ENCODE data around the gene SLC6A9. TPM values are rescaled to one million over a fixed set of nuclear protein-coding genes. Genes with fewer than 3 reads are reported as not detected.

The SLC6A9 gene
- polyA plus RNA-seq, 4 donors, result 0.81 to 15.7 (median 2.0) TPM

GRCh38 chr1:44012941-44013609, 18.2 kb downstream of the SLC6A9 start:
- Histone ChIP-seq H3K4me3 (ENCODE audit: low read depth in 1 of 3, low read length in 3 of 3) (no peak overlapping the region), H3K4me1 (ENCODE audit: control insufficient read depth in 3 of 3, insufficient read depth in 2 of 3, low read depth in 1 of 3, low read length in 2 of 3) (peaks cover 0 to 25% (median 0%) of the 10 kb centered on the region in 3 donors)
- FAIRE-seq, result no peak

GRCh38 chr1:44012404-44012803, 18.9 kb downstream of the SLC6A9 start:
- DNase-seq (peak in 1 of 2 donors; percentile 30), FAIRE-seq (no peak)
- H3K27me3 ChIP-seq (ENCODE audit: control insufficient read depth in 3 of 3, insufficient read depth in 3 of 3, low read length in 3 of 3), result no peaks in the 10 kb centered on the region

More at GRCh38 chr1:44012941-44013609, 18.2 kb downstream of the SLC6A9 start:
- H3K36me3 ChIP-seq (ENCODE audit: control insufficient read depth in 3 of 3, insufficient read depth in 2 of 3, low read depth in 1 of 3, low read length in 3 of 3), result peaks cover 0 to 4% (median 0%) of the 10 kb centered on the region in 3 donors
- DNase-seq, result no peak
- H3K27ac ChIP-seq (ENCODE audit: low read depth in 1 of 3, low read length in 2 of 3), result no peak overlapping the region
- no peaks in the 10 kb centered on the region for H3K27me3 ChIP-seq (ENCODE audit: control insufficient read depth in 3 of 3, insufficient read depth in 3 of 3, low read length in 3 of 3)
- no peaks in the 10 kb centered on the region for H3K9me3 ChIP-seq (ENCODE audit: control insufficient read depth in 2 of 2, insufficient read depth in 1 of 2, low read depth in 1 of 2, low read length in 1 of 2)
- WGBS, 3 donors, result 69 to 81% (median 77%) methylated on average over 11 to 13 of the region's 13 CpGs

GRCh38 chr1:44010935-44011471, 20.3 kb downstream of the SLC6A9 start:
- peaks cover 0 to 25% (median 0%) of the 10 kb centered on the region in 3 donors for H3K4me1 ChIP-seq (ENCODE audit: control insufficient read depth in 3 of 3, insufficient read depth in 2 of 3, low read depth in 1 of 3, low read length in 2 of 3)
- WGBS, 3 donors, result 85 to 92% (median 89%) methylated on average over 9 to 11 of the region's 11 CpGs
- H3K9me3 ChIP-seq (ENCODE audit: control insufficient read depth in 2 of 2, insufficient read depth in 1 of 2, low read depth in 1 of 2, low read length in 1 of 2), result no peaks in the 10 kb centered on the region
- no peaks in the 10 kb centered on the region for H3K27me3 ChIP-seq (ENCODE audit: control insufficient read depth in 3 of 3, insufficient read depth in 3 of 3, low read length in 3 of 3)
- no peak for DNase-seq
- no peak for FAIRE-seq
- H3K27ac ChIP-seq (ENCODE audit: low read depth in 1 of 3, low read length in 2 of 3), result no peak overlapping the region
- H3K4me3 ChIP-seq (ENCODE audit: low read depth in 1 of 3, low read length in 3 of 3), result no peak overlapping the region
- H3K36me3 ChIP-seq (ENCODE audit: control insufficient read depth in 3 of 3, insufficient read depth in 2 of 3, low read depth in 1 of 3, low read length in 3 of 3), result peaks cover 0 to 11% (median 0%) of the 10 kb centered on the region in 3 donors

More at GRCh38 chr1:44012404-44012803, 18.9 kb downstream of the SLC6A9 start:
- no peak overlapping the region for H3K4me3 ChIP-seq (ENCODE audit: low read depth in 1 of 3, low read length in 3 of 3)
- peaks cover 0 to 6% (median 0%) of the 10 kb centered on the region in 3 donors for H3K36me3 ChIP-seq (ENCODE audit: control insufficient read depth in 3 of 3, insufficient read depth in 2 of 3, low read depth in 1 of 3, low read length in 3 of 3)
- no peak overlapping the region for H3K27ac ChIP-seq (ENCODE audit: low read depth in 1 of 3, low read length in 2 of 3)
- 39 to 53% (median 50%) methylated on average over 2 of the region's 2 CpGs for WGBS, 3 donors
- no peaks in the 10 kb centered on the region for H3K9me3 ChIP-seq (ENCODE audit: control insufficient read depth in 2 of 2, insufficient read depth in 1 of 2, low read depth in 1 of 2, low read length in 1 of 2)
- peaks cover 0 to 25% (median 0%) of the 10 kb centered on the region in 3 donors for H3K4me1 ChIP-seq (ENCODE audit: control insufficient read depth in 3 of 3, insufficient read depth in 2 of 3, low read depth in 1 of 3, low read length in 2 of 3)

GRCh38 chr1:44008259-44008658, 23.0 kb downstream of the SLC6A9 start:
- 93 to 96% (median 94%) methylated on average over 12 of the region's 12 CpGs for WGBS, 3 donors
- Histone ChIP-seq H3K27me3 (ENCODE audit: control insufficient read depth in 3 of 3, insufficient read depth in 3 of 3, low read length in 3 of 3) (no peaks in the 10 kb centered on the region), H3K36me3 (ENCODE audit: control insufficient read depth in 3 of 3, insufficient read depth in 2 of 3, low read depth in 1 of 3, low read length in 3 of 3) (peaks cover 0 to 10% (median 0%) of the 10 kb centered on the region in 3 donors), H3K4me3 (ENCODE audit: low read depth in 1 of 3, low read length in 3 of 3) (no peak overlapping the region), H3K4me1 (ENCODE audit: control insufficient read depth in 3 of 3, insufficient read depth in 2 of 3, low read depth in 1 of 3, low read length in 2 of 3) (peaks cover 0 to 18% (median 0%) of the 10 kb centered on the region in 3 donors), H3K27ac (ENCODE audit: low read depth in 1 of 3, low read length in 2 of 3) (no peak overlapping the region), H3K9me3 (ENCODE audit: control insufficient read depth in 2 of 2, insufficient read depth in 1 of 2, low read depth in 1 of 2, low read length in 1 of 2) (no peaks in the 10 kb centered on the region)
- DNase-seq, result no peak
- no peak for FAIRE-seq

DNA sequence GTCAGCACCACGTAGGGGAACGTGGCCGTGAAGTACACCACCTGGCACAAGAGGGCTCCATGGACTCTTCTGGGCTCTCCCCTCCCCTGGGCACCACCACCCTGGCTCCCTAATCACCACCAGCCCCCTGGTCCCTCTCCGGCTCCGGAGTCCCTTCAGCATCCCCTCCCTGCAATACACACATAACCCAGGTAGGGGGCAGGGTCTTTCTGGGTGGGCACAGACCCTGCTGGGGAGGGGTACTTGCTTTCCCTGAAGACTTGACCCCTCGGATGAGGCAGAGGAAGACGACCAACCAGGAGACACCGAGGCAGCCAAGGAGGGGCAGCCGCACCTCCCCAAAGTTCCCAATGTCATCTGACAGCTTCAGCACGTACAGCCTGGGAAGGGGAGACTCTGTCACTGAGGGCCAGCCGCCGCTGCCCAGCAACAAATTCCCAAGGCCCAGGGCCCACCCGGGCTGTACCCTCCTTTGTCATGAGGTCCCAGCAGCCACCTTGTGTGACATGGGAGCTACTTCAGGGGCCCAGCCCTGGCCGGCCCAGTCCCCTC, 28.6 kb downstream of the SLC6A9 start:
- no peaks in the 10 kb centered on the region for H3K27me3 ChIP-seq (ENCODE audit: control insufficient read depth in 3 of 3, insufficient read depth in 3 of 3, low read length in 3 of 3)
- H3K4me3 ChIP-seq (ENCODE audit: low read depth in 1 of 3, low read length in 3 of 3), result no peak overlapping the region
- peaks cover 0 to 12% (median 0%) of the 10 kb centered on the region in 3 donors for H3K4me1 ChIP-seq (ENCODE audit: control insufficient read depth in 3 of 3, insufficient read depth in 2 of 3, low read depth in 1 of 3, low read length in 2 of 3)
- H3K9me3 ChIP-seq (ENCODE audit: control insufficient read depth in 2 of 2, insufficient read depth in 1 of 2, low read depth in 1 of 2, low read length in 1 of 2), result no peaks in the 10 kb centered on the region
- 87 to 94% (median 89%) methylated on average over 13 to 14 of the region's 14 CpGs for WGBS, 3 donors
- no peak for FAIRE-seq
- peaks cover 0 to 25% (median 0%) of the 10 kb centered on the region in 3 donors for H3K36me3 ChIP-seq (ENCODE audit: control insufficient read depth in 3 of 3, insufficient read depth in 2 of 3, low read depth in 1 of 3, low read length in 3 of 3)
- DNase-seq, result no peak
- H3K27ac ChIP-seq (ENCODE audit: low read depth in 1 of 3, low read length in 2 of 3), result no peak overlapping the region

DNA sequence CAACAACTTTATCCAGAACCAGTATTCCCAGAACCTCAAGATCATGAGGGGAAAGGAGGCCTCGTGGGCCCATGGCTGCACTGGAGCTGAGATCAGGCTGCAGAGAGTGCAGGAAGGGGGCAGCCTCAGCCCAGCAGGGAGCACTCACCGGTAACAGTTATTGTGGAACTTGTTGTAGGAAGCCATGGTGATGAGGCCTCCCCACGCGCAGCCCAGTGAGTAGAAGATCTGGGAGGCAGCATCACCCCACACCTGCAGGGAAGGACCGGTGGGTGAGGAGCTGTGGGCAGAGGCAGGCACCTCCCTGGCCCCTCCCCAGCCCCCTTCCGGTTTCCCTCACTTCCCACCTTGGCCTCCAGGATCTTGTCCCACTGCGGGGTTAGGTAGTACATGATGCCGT, 29.1 kb downstream of the SLC6A9 start:
- 78 to 85% (median 85%) methylated on average over 8 of the region's 8 CpGs for WGBS, 3 donors
- H3K4me3 ChIP-seq (ENCODE audit: low read depth in 1 of 3, low read length in 3 of 3), result no peak overlapping the region

GRCh38 chr1:44000122-44000665, 31.1 kb downstream of the SLC6A9 start:
- Histone ChIP-seq H3K27me3 (ENCODE audit: control insufficient read depth in 3 of 3, insufficient read depth in 3 of 3, low read length in 3 of 3) (no peaks in the 10 kb centered on the region), H3K9me3 (ENCODE audit: control insufficient read depth in 2 of 2, insufficient read depth in 1 of 2, low read depth in 1 of 2, low read length in 1 of 2) (no peaks in the 10 kb centered on the region), H3K27ac (ENCODE audit: low read depth in 1 of 3, low read length in 2 of 3) (no peak overlapping the region), H3K4me1 (ENCODE audit: control insufficient read depth in 3 of 3, insufficient read depth in 2 of 3, low read depth in 1 of 3, low read length in 2 of 3) (peaks cover 0 to 20% (median 0%) of the 10 kb centered on the region in 3 donors), H3K4me3 (ENCODE audit: low read depth in 1 of 3, low read length in 3 of 3) (no peak overlapping the region), H3K36me3 (ENCODE audit: control insufficient read depth in 3 of 3, insufficient read depth in 2 of 3, low read depth in 1 of 3, low read length in 3 of 3) (peaks cover 0 to 33% (median 0%) of the 10 kb centered on the region in 3 donors)
- FAIRE-seq, result no peak
- WGBS, 3 donors, result 81 to 84% (median 83%) methylated on average over 8 of the region's 8 CpGs
- DNase-seq, result no peak

More for the DNA sequence above, 29.1 kb downstream of the SLC6A9 start:
- H3K27me3 ChIP-seq (ENCODE audit: control insufficient read depth in 3 of 3, insufficient read depth in 3 of 3, low read length in 3 of 3), result no peaks in the 10 kb centered on the region
- no peaks in the 10 kb centered on the region for H3K9me3 ChIP-seq (ENCODE audit: control insufficient read depth in 2 of 2, insufficient read depth in 1 of 2, low read depth in 1 of 2, low read length in 1 of 2)
- no peak overlapping the region for H3K27ac ChIP-seq (ENCODE audit: low read depth in 1 of 3, low read length in 2 of 3)
- DNase-seq, result no peak
- peaks cover 0 to 17% (median 0%) of the 10 kb centered on the region in 3 donors for H3K4me1 ChIP-seq (ENCODE audit: control insufficient read depth in 3 of 3, insufficient read depth in 2 of 3, low read depth in 1 of 3, low read length in 2 of 3)
- H3K36me3 ChIP-seq (ENCODE audit: control insufficient read depth in 3 of 3, insufficient read depth in 2 of 3, low read depth in 1 of 3, low read length in 3 of 3), result peaks cover 0 to 21% (median 0%) of the 10 kb centered on the region in 3 donors
- FAIRE-seq, result no peak

GRCh38 chr1:43999455-43999854, 31.8 kb downstream of the SLC6A9 start:
- Histone ChIP-seq H3K4me3 (ENCODE audit: low read depth in 1 of 3, low read length in 3 of 3) (no peak overlapping the region), H3K27me3 (ENCODE audit: control insufficient read depth in 3 of 3, insufficient read depth in 3 of 3, low read length in 3 of 3) (no peaks in the 10 kb centered on the region), H3K27ac (ENCODE audit: low read depth in 1 of 3, low read length in 2 of 3) (no peak overlapping the region), H3K9me3 (ENCODE audit: control insufficient read depth in 2 of 2, insufficient read depth in 1 of 2, low read depth in 1 of 2, low read length in 1 of 2) (no peaks in the 10 kb centered on the region), H3K36me3 (ENCODE audit: control insufficient read depth in 3 of 3, insufficient read depth in 2 of 3, low read depth in 1 of 3, low read length in 3 of 3) (peaks cover 0 to 37% (median 0%) of the 10 kb centered on the region in 3 donors), H3K4me1 (ENCODE audit: control insufficient read depth in 3 of 3, insufficient read depth in 2 of 3, low read depth in 1 of 3, low read length in 2 of 3) (peaks cover 0 to 24% (median 0%) of the 10 kb centered on the region in 3 donors)
- FAIRE-seq, result no peak
- DNase-seq, result no peak
- 91 to 96% (median 93%) methylated on average over 8 of the region's 8 CpGs for WGBS, 3 donors
